Measurements from ENCODE around the gene SPAG4. TPM values are rescaled to one million over a fixed set of nuclear protein-coding genes. Genes with fewer than 3 reads are reported as not detected.

The SPAG4 gene, protein sequence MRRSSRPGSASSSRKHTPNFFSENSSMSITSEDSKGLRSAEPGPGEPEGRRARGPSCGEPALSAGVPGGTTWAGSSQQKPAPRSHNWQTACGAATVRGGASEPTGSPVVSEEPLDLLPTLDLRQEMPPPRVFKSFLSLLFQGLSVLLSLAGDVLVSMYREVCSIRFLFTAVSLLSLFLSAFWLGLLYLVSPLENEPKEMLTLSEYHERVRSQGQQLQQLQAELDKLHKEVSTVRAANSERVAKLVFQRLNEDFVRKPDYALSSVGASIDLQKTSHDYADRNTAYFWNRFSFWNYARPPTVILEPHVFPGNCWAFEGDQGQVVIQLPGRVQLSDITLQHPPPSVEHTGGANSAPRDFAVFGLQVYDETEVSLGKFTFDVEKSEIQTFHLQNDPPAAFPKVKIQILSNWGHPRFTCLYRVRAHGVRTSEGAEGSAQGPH
- total RNA-seq (1 to 10 TPM; 3.7 to 5.0 (median 4.4) TPM), polyA plus RNA-seq (6.7 TPM)
- long read RNA-seq, donor 1, partial matches to known transcripts, result 1 of 3 reads
- long read RNA-seq, donor 1, other reads (novel, unspliced or antisense), result 2 of 3 reads
- long read RNA-seq, donor 2, partial matches to known transcripts, result 2 of 4 reads
- long read RNA-seq, donor 2, other reads (novel, unspliced or antisense), result 2 of 4 reads
- long read RNA-seq, donor 3, partial matches to known transcripts, result 5 of 14 reads
- long read RNA-seq, donor 3, other reads (novel, unspliced or antisense), result 8 of 14 reads
- long read RNA-seq, donor 4, partial matches to known transcripts, result 3 of 4 reads
- long read RNA-seq, donor 4, other reads (novel, unspliced or antisense), result 1 of 4 reads

DNA sequence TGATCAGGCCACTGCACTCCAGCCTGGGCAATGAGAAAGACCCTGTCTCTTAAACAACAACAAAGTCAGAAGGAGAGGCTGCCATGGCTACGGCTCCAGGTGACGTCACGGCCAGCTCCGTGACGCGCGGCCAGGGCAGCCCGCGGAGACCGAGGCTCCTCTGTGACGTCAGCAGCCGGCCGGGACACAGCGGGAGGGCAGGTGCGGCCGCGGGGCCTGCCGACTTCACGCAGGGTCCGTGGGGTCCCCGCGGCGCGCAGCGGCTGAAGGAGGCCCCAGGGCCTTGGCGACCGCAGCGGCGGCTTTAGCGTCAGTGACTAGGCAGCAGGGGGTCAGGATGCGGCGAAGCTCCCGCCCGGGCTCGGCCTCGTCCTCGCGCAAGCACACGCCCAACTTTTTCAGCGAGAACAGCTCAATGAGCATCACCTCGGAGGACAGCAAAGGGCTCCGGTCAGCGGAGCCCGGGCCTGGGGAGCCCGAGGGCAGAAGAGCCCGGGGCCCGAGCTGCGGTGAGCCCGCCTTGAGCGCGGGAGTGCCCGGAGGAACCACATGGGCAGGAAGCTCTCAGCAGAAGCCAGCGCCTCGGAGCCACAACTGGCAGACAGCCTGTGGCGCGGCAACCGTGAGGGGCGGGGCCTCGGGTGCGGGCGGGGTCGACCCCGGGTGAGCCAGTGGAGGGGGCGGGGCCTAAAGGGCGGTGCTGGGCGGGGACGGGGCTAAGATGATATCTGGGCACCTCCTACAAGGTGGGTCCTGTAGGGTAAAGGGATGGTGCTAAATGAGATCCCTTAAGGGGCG, at the start of gene SPAG4:
Gene SPAG4 (plus strand): TSS at position 163 of the 798 bp plus-strand sequence. CDS start 175 bp downstream, at position 338.
- Histone ChIP-seq H3K4me3 (ENCODE audit: low read length) (peak within 1 kb of the TSS; percentile 49), H3K27me3 (ENCODE audit: control insufficient read depth, insufficient read depth) (no peaks in the 10 kb centered on the region), H3K27ac (ENCODE audit: low read length) (peak within 1 kb of the TSS; percentile 59), H3K9me3 (ENCODE audit: control insufficient read depth, low read length) (no peaks in the 10 kb centered on the region), H3K4me1 (ENCODE audit: control insufficient read depth, insufficient read depth, low read length) (peaks cover 6% of the 10 kb centered on the region)
- ATAC-seq (peak; percentile 95), DNase-seq (peak; percentile 99 to 100 (median 100))
- intact Hi-C loops (cut with DNase I), result no loop called here
- WGBS, result under 1% methylated on average over 68 of the region's 68 CpGs

DNA sequence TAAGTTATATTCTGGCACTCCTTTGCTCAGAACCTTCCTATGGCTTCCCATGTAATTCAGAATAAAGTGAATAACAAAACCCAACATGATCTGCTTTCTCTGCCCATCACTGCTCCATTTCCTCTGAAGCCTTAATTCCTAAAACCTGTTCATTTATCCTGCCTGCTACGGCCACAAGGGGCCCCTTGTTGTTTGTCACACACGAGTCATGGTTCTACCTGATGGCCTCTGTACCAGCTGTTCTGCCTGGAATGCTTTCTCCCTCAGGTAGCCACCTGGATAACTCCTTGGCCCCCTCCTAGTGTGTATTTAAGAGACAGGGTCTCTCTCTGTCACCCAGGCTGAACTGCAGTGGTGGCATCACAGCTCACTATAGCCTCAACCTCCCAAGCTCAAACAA, 47.0 kb upstream of the SPAG4 start:
- H3K4me1 ChIP-seq (ENCODE audit: control insufficient read depth, insufficient read depth, low read length), result no peaks in the 10 kb centered on the region
- ATAC-seq (no peak), DNase-seq (no peak)
- H3K9me3 ChIP-seq (ENCODE audit: control insufficient read depth, low read length), result no peaks in the 10 kb centered on the region
- 24% methylated on average over 2 of the region's 2 CpGs for WGBS
- no peak overlapping the region for H3K4me3 ChIP-seq (ENCODE audit: low read length)
- no peak overlapping the region for H3K27ac ChIP-seq (ENCODE audit: low read length)
- intact Hi-C loops (cut with DNase I), result no loop called here
- H3K27me3 ChIP-seq (ENCODE audit: control insufficient read depth, insufficient read depth), result no peaks in the 10 kb centered on the region

DNA sequence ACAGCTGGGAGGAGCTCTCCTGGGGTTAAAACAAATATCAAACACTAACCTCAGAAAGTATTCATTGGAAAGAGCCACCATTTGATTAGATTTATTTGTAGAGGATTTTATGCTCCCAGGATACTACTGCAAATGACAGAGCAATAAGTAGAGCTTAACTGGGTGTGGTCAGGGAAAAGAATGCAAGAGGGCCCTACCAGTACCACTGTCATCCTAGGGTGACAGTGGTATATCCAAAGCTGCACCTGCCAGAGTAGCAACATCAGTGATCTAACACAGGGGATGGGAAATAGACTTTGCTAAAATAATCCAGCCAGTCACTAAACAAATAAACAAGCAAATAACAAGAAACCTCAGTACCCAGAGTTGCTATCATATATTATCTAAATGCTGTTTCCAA, 44.1 kb upstream of the SPAG4 start:
- H3K4me1 ChIP-seq (ENCODE audit: control insufficient read depth, insufficient read depth, low read length), result no peaks in the 10 kb centered on the region
- intact Hi-C loops (cut with DNase I), result no loop called here
- no peak for DNase-seq
- no peaks in the 10 kb centered on the region for H3K27me3 ChIP-seq (ENCODE audit: control insufficient read depth, insufficient read depth)
- no peak for ATAC-seq
- H3K4me3 ChIP-seq (ENCODE audit: low read length), result no peak overlapping the region
- H3K27ac ChIP-seq (ENCODE audit: low read length), result no peak overlapping the region
- no peaks in the 10 kb centered on the region for H3K9me3 ChIP-seq (ENCODE audit: control insufficient read depth, low read length)

DNA sequence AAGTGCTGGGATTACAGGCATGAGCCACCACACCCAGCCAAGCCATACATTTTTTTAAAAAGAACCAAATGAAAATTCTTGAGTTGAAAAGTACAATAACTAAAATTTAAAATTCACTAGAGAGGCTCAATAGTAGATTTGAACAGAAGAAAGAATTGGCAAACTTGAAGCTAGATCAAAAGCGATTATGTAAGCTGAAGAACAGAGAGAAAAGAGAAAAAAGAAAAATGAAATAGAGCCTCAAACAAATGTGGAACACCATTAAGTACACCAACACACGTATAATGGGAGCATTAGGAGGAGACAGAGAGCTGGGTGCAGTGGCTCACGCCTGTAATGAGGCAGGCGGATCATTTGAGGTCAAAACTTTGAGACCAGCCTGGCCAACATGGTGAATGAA, 42.8 kb upstream of the SPAG4 start:
- Histone ChIP-seq H3K27ac (ENCODE audit: low read length) (no peak overlapping the region), H3K4me1 (ENCODE audit: control insufficient read depth, insufficient read depth, low read length) (no peaks in the 10 kb centered on the region), H3K4me3 (ENCODE audit: low read length) (no peak overlapping the region), H3K9me3 (ENCODE audit: control insufficient read depth, low read length) (no peaks in the 10 kb centered on the region), H3K27me3 (ENCODE audit: control insufficient read depth, insufficient read depth) (no peaks in the 10 kb centered on the region)
- DNase-seq (no peak), ATAC-seq (no peak)
- intact Hi-C loops (cut with DNase I), result no loop called here
- WGBS, result 96% methylated on average over 4 of the region's 4 CpGs

DNA sequence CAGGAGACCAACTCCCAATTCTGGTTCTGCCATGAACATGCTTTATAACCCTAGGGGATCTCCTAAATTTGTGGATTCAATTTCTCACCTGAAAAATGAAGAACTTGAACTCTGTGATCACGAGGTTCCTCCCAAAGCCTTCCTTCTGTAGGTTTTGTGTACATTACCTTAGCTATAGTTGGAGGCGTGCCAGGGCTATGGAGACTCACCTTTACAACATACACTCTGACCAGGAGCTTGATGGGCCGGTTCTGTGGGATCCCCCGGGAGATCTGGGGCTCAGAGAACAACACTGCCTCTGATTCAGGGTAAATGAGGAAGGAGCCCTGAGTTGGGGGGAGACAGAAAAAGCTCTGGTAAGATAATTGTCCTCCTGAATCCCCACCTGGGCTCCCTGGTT, 39.7 kb upstream of the SPAG4 start:
- Histone ChIP-seq H3K9me3 (ENCODE audit: control insufficient read depth, low read length) (no peaks in the 10 kb centered on the region), H3K27me3 (ENCODE audit: control insufficient read depth, insufficient read depth) (no peaks in the 10 kb centered on the region), H3K4me1 (ENCODE audit: control insufficient read depth, insufficient read depth, low read length) (no peaks in the 10 kb centered on the region), H3K27ac (ENCODE audit: low read length) (no peak overlapping the region), H3K4me3 (ENCODE audit: low read length) (no peak overlapping the region)
- DNase-seq, result no peak
- ATAC-seq, result no peak
- 82% methylated on average over 4 of the region's 4 CpGs for WGBS
- intact Hi-C loops (cut with DNase I), result no loop called here

DNA sequence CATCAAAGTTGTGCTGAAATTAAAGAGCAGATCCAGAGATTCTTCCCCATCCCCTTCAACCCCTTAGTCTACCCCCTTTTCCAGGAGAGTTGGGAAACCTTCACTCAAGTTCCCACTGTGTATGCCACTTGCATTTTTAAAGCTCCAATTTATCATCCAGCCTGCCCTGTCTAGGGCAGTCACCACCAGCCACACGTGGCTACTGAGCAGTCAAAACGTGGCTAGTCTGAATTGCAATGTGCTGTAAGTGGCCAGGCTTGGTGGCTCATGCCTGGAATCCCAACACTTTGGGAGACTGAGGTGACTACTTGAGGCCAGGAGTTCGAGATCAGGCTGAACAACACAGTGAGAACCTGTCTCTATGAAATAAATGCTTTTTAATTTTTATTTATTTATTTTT, 38.8 kb upstream of the SPAG4 start:
- 58% methylated on average over 3 of the region's 3 CpGs for WGBS
- DNase-seq (no peak), ATAC-seq (no peak)
- Histone ChIP-seq H3K4me3 (ENCODE audit: low read length) (no peak overlapping the region), H3K4me1 (ENCODE audit: control insufficient read depth, insufficient read depth, low read length) (no peaks in the 10 kb centered on the region), H3K27me3 (ENCODE audit: control insufficient read depth, insufficient read depth) (no peaks in the 10 kb centered on the region), H3K27ac (ENCODE audit: low read length) (no peak overlapping the region), H3K9me3 (ENCODE audit: control insufficient read depth, low read length) (no peaks in the 10 kb centered on the region)
- intact Hi-C loops (cut with DNase I), result no loop called here

DNA sequence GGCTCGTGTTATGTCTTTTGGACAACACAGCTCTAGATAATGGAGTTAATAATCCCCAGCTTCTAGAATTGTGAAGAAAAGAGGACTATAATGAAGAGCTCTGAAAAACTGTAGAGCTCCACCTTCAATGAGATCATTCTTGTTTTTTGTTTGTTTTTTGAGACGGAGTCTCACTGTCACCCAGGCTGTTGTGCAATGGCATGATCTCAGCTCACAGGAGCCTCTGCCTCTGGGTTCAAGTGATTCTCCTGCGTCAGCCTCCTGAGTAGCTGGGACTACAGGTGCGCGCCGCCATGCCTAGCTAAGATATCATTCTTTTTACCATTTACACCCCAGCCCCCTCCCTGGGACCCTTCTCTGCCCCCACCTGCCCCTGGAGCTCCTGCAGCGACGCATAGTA, 37.2 kb upstream of the SPAG4 start:
- H3K4me1 ChIP-seq (ENCODE audit: control insufficient read depth, insufficient read depth, low read length), result no peaks in the 10 kb centered on the region
- H3K4me3 ChIP-seq (ENCODE audit: low read length), result no peak overlapping the region
- no peak overlapping the region for H3K27ac ChIP-seq (ENCODE audit: low read length)
- WGBS, result 90% methylated on average over 8 of the region's 8 CpGs
- H3K27me3 ChIP-seq (ENCODE audit: control insufficient read depth, insufficient read depth), result no peaks in the 10 kb centered on the region
- DNase-seq, result no peak
- ATAC-seq, result no peak
- intact Hi-C loops (cut with DNase I), result no loop called here
- H3K9me3 ChIP-seq (ENCODE audit: control insufficient read depth, low read length), result no peaks in the 10 kb centered on the region

DNA sequence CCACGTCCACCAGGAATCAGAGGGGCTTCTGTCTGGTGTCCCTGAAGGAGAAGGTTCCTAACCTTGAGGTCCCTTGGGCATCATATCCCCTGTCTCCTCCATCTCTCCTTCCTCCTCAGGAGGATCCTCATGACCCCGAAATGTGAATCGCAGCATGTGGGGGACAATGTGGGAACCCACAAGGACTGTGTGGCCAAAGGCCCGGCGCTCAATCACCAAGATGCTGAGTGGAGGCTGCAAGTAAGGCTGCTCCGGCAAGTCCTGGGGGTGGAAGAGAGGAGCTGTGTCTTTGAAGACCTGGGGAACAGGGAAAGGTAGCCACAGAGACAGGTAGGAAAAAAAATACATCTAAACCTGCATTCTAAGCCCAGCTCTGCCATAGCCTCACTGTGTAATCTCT, 36.4 kb upstream of the SPAG4 start:
- WGBS, result 96% methylated on average over 6 of the region's 6 CpGs

DNA sequence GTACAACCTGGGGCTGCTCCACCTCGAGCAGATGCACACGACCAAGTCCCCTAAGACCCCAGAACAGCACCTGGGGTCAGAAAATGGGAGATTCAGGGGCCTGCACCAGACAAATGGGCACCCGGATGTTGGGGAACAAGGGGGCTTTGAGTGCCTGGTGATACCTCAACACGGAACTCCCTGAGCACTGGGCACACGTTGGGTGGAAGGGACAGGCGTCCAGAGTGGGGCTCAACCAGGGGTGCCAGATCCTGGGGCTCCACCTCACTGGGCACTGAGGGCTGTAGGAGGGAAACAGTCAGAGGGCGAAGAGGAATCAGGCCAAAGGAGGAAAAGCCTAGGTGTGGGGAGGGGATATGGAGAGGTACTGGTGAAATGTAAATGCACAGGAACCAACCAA, 33.5 kb upstream of the SPAG4 start:
- Histone ChIP-seq H3K9me3 (ENCODE audit: control insufficient read depth, low read length) (no peaks in the 10 kb centered on the region), H3K27me3 (ENCODE audit: control insufficient read depth, insufficient read depth) (no peaks in the 10 kb centered on the region), H3K4me1 (ENCODE audit: control insufficient read depth, insufficient read depth, low read length) (no peaks in the 10 kb centered on the region), H3K27ac (ENCODE audit: low read length) (no peak overlapping the region), H3K4me3 (ENCODE audit: low read length) (no peak overlapping the region)
- ATAC-seq, result no peak
- intact Hi-C loops (cut with DNase I), result no loop called here
- DNase-seq, result no peak
- WGBS, result 90% methylated on average over 7 of the region's 7 CpGs

More for the DNA sequence above, 36.4 kb upstream of the SPAG4 start:
- ATAC-seq (no peak), DNase-seq (no peak)
- Histone ChIP-seq H3K9me3 (ENCODE audit: control insufficient read depth, low read length) (no peaks in the 10 kb centered on the region), H3K4me1 (ENCODE audit: control insufficient read depth, insufficient read depth, low read length) (no peaks in the 10 kb centered on the region), H3K27ac (ENCODE audit: low read length) (no peak overlapping the region), H3K4me3 (ENCODE audit: low read length) (no peak overlapping the region), H3K27me3 (ENCODE audit: control insufficient read depth, insufficient read depth) (no peaks in the 10 kb centered on the region)
- intact Hi-C loops (cut with DNase I), result no loop called here

DNA sequence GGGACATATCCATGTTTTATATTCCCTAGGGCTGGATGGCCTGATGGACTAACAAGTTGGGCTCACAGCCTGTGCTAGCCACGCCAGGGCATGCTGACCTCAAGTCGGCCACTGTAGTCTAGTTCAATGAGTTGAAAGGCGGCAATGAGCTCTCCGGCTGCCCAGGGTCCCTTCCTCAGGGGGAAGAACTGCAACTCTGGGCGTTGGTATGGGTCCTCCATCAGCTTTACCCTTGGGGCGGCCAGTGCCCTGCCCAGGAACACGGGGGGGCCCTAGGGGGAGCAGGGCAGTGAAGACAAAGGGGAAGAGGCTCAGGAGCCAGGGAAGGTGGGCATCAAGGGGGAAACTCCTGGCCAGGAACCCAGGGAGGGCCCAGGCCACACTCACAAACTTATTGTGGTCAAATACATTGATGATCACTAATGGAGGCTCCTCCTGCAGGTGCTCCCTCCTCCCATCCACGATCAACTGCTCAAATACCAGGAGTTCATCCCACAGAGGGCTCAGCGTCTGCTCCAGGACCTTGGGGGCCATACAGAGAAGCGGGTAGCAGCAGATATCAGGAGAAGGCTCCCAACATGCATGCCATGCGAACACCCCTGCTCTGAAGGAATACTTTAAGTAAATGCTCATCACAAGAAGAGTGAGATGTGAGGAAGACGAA, 32.8 kb upstream of the SPAG4 start:
- no peaks in the 10 kb centered on the region for H3K4me1 ChIP-seq (ENCODE audit: control insufficient read depth, insufficient read depth, low read length)
- ATAC-seq (no peak), DNase-seq (no peak)
- H3K27me3 ChIP-seq (ENCODE audit: control insufficient read depth, insufficient read depth), result no peaks in the 10 kb centered on the region
- H3K9me3 ChIP-seq (ENCODE audit: control insufficient read depth, low read length), result no peaks in the 10 kb centered on the region
- H3K27ac ChIP-seq (ENCODE audit: low read length), result no peak overlapping the region
- no peak overlapping the region for H3K4me3 ChIP-seq (ENCODE audit: low read length)
- WGBS, result 88% methylated on average over 12 of the region's 12 CpGs
- intact Hi-C loops (cut with DNase I), result no loop called here

Measured in right cardiac atrium (tissue), 5 donors.